ENCODE measurements around the gene NSMF.
A peak's percentile ranks its signal among the peaks of the same experiment; 100 is the strongest.
"Not testable (repeated sequence)": the region's sequence is repeated elsewhere in the genome, so short reads cannot be mapped to it uniquely, and the experiment has no call there.

NSMF gene

GRCh38 chr9:137417161-137418021, 41.7 kb downstream of the NSMF start:
- no peak for DNase-seq

GRCh38 chr9:137416563-137417151, 42.5 kb downstream of the NSMF start:
- DNase-seq = no peak

GRCh38 chr9:137416006-137416562, 43.0 kb downstream of the NSMF start:
- no peak for DNase-seq

- DNase-seq = no peak
Observed at GRCh38 chr9:137415451-137415850, 43.7 kb downstream of the NSMF start.

GRCh38 chr9:137412431-137412830, 46.7 kb downstream of the NSMF start:
- no peak for DNase-seq

- DNase-seq = peak in 1 of 58 donors; percentile 37
Observed at GRCh38 chr9:137411645-137412380, 47.3 kb downstream of the NSMF start.

- DNase-seq = no peak
Observed at GRCh38 chr9:137411260-137411644, 47.9 kb downstream of the NSMF start.

GRCh38 chr9:137410891-137411249, 48.3 kb downstream of the NSMF start:
- no peak for DNase-seq

- not testable (repeated sequence) for DNase-seq
Observed at GRCh38 chr9:137410236-137410890, 48.8 kb downstream of the NSMF start.

- DNase-seq = peak in 6 of 58 donors; percentile 4 to 55 (median 26)
Observed at GRCh38 chr9:137409515-137409914, 49.6 kb downstream of the NSMF start.

- DNase-seq = no peak
Observed at GRCh38 chr9:137408651-137409405, 50.3 kb downstream of the NSMF start.

- DNase-seq = peak in 22 of 58 donors; percentile 12 to 45 (median 34)
Observed at GRCh38 chr9:137407590-137408300, 51.4 kb downstream of the NSMF start.

- DNase-seq = peak in 46 of 58 donors; percentile 13 to 74 (median 41)
Observed at GRCh38 chr9:137406876-137407589, 52.1 kb downstream of the NSMF start.

GRCh38 chr9:137406085-137406760, 52.9 kb downstream of the NSMF start:
- DNase-seq = no peak

- no peak for DNase-seq
Observed at GRCh38 chr9:137405677-137406081, 53.5 kb downstream of the NSMF start.

GRCh38 chr9:137404961-137405567, 54.1 kb downstream of the NSMF start:
- no peak for DNase-seq

GRCh38 chr9:137403269-137403668, 55.9 kb downstream of the NSMF start:
- no peak for DNase-seq

- no peak for DNase-seq
Observed at GRCh38 chr9:137402746-137403145, 56.4 kb downstream of the NSMF start.

Data from anterior cingulate cortex (tissue), 58 donors.